Measurements from ENCODE around the gene CSTF1.
A peak's percentile ranks its signal among the peaks of the same experiment; 100 is the strongest.

The CSTF1 gene

DNA sequence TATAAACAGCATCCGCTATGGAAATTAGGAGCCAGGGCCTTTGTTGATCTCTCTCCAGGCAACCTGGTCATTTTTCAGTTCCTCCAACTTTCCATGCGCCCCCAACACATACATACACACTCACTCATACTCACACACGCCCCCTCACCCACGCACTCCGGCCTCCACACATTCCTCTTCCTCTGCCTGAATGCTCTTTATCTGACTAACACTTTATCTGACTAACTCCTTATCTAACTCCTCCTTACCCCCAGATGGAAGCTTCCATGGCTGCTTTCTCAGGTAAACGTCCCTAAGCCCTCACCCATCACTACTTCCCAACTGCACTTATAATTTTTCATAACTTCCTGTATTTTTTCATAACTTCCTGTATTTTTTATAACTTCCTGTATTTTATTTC is 37.1 kb downstream of the CSTF1 start:
- peak; percentile 83 for DNase-seq (ENCODE audit: low read depth)

DNA sequence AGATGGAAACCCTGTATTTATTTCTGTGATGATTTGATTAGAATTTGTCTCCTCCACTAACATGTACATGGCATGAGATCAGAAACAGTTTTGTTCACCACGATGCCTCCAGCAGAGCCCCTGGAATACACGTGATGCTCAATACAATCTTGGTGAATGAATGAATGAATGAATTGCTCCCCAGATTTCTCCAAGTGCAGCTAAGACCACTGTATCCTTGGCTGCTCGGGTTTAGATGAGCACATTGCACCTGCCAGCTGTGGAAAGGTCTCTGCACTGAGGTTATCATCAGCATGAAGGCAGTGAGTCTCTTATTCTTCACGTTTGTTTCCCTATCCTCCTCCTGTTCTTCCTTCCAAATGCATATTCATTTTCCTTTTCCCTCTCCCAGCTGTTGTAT is 37.5 kb downstream of the CSTF1 start:
- DNase-seq (ENCODE audit: low read depth) = no peak

DNA sequence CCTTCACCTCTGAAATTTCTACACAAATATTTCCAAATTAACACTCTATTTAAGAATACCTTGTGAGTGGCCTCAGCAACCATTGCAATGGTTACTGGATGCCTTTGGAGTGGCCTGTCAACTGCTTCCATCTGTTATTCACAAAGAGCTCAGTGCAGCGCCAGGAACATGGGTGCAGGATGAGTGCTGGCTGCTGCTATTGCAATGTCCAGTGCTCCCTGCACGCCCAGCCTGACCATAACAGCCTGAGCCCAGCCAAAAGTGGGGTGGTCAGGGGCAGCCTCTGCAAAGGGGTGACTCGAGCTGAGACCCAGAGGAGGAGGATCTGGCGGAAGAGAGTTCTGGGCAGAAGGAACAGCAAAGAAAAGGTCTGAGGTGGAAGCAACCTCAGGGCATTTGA is 38.0 kb downstream of the CSTF1 start:
- DNase-seq (ENCODE audit: low read depth) = no peak

DNA sequence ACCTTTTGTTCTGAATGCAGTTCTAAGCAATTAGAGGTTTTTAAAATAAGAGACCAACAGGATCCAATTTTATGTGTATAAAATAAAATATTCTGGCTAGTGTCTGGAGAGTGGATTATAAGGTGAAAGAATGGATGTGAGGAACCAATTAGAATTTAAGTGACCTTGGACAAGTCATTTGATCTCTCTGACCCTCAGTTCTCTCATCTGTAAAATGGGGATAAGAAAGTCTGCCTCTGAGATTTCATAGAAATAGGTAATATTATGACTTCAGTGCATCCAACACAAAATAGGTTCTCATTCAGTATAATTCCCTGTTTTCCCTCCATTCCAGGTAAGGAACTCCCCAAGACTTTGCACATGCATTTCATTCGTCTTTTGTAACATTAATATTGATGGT is 38.5 kb downstream of the CSTF1 start:
- DNase-seq (ENCODE audit: low read depth) = no peak

DNA sequence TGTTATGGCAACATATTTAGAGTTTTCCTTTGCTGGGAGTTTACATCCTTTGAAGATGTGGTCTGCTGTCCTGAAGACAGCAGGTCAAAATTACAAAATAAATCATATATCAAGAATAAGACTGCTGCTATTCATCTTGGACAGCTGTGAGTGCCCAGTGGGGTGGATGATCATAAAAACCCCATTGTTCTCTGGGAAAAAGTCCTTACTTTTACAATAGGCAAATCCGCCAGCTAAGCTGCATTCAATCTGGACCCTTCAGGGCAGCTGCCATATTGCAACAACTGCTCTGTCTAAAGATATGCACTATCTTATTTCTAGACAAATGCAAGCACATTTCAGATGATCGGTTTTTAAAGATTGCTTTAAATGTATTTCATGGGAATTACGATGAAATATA is 39.0 kb downstream of the CSTF1 start:
- no peak for DNase-seq (ENCODE audit: low read depth)

DNA sequence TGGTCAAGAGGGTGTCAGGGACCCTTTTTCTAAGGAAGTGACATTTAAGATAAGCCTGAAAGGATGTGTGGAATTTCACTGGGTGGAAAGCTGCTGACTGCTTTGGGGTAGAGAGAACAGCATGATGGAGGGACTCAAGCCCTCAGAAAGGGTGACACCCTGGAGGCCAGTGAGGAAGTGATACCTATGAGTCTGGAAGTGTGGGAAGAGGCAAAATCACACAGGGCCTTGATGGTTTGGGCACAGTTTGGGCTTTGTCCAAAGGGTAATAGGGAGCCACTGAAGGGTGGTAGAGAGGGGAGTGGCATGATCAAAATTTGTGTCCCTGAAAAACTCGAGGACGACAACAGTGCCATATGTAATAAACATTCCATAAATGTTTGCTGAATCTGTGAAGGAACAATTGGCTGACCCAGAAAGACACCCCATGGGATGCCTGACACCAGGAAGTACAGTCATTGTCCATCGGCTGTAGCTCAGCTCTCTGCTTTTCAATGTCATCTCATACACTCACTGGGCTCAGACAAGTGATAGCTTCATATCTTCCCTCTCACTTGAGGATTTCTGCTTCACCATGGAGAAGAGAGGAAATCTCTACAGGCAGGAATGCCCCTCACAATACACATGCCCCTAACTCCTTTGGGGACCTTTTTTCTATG is 40.9 kb downstream of the CSTF1 start:
- peak; percentile 53 for DNase-seq (ENCODE audit: low read depth)

DNA sequence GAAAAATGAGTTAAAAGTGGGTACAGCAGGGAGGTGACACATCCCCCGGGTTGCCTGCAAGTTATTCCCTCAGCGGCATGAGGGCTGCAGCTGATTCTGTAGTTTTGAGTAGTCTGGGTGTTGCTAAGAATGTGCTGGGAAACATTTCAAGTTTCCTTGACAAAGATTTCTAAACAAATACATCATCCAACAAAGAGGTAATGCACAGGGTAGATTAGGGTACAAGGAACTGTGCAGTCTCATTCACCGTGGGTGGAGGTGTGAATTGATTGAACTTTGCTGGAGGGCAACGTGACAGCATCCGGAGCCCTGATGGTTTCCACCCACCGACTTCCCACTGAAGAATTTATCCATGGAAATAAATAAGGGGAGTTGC is 41.4 kb downstream of the CSTF1 start:
- peak; percentile 73 for DNase-seq (ENCODE audit: low read depth)

DNA sequence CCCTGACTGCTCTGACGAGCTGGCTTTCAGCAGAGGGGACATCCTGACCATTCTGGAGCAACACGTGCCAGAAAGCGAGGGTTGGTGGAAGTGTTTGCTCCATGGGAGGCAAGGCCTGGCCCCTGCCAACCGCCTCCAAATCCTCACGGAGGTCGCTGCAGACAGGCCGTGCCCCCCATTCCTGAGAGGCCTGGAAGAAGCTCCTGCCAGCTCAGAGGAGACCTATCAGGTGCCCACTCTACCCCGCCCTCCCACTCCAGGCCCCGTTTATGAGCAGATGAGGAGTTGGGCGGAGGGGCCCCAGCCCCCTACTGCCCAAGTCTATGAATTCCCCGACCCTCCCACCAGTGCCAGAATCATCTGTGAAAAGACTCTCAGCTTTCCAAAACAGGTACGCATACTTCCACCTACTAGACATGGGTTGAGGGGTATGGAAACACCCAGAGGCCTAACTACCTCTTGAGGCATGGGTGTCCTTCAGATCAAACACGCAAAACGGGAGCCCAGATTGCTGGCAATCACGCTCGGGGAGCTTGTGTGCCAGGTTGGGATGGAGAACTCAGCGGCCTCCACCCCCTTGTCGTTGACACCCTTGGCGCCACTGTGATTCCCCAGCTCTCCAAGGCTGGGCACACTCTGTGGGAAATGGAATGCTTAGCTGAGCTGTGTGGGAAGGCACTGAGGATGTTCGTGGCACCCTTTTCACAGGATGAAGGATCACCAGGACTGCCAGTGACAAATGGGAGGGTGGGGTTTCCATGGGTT is 44.9 kb downstream of the CSTF1 start:
- no peak for DNase-seq (ENCODE audit: low read depth)

DNA sequence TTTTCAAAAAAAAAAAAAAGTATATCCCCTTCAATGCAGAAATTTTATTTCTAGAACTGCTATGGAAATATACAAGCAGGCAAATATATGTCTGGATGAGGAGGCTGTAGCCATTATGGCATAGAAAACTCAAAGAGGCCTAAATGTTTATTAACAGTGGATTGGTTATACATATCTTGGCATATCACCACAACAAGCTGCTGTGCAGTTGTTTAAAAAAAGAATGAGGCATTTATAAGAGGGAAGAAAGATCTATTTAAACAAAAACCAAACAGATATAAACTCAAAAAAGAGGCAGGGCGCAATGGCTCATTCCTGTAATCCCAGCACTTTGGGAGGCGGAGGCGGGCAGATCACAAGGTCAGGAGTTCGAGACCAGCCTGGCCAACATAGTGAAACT is 45.8 kb downstream of the CSTF1 start:
- DNase-seq (ENCODE audit: low read depth) = no peak

DNA sequence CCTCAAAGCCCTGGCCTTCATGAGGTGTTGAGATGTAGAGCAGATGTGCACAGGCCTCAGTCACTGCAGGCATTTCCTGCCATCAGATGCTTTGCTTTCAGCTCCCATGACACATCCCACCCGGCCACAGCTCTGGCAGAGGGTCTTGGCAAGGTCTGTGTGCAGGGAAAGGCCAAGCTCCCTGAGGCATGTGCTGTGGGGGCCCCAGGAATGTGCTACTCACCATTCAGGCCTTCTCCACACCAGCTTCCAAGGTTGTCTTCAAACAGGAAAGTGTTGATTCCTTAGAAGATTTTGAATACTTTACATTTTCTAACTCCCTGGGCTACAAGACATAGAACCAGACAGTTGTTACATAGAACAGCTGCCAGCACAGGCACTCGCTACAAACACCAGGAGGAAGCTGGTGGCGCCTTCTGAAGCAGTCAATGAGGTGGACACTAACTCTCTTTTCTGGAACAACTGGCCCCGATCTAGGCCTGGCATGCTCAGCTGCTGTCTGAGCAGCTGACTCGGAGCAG is 47.4 kb downstream of the CSTF1 start:
- DNase-seq (ENCODE audit: low read depth) = peak; percentile 100

DNA sequence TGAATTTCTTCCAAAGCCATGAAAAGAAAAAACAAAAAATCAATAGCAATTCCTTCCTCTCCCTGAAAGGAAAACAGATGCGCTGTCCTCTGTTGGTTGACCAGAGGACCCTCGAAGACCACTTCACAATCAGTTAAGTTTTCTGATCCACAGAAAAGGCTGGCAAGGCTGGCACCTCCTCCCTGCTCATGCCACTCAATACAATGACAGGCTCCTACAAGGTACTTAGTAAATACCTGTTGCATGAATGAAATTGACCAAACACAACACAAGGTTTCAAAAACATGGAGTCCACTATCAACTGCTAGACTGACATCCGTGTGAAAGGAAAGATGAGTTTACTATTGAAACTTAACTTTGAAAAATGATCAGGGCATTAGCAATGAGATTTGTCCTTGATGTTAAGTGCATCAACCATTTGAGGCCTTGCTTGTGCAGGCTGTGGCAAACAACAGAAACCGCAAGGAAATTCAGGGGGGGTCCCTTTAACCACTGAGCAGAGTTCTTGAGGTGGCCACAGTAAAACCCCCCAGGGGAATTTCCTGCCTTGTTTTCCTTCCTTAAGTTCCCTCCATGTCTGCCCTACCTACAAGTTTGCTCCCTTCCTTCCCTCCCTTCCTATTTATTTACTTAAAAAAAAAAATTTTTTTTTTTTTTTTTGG is 48.0 kb downstream of the CSTF1 start:
- peak; percentile 46 for DNase-seq (ENCODE audit: low read depth)

DNA sequence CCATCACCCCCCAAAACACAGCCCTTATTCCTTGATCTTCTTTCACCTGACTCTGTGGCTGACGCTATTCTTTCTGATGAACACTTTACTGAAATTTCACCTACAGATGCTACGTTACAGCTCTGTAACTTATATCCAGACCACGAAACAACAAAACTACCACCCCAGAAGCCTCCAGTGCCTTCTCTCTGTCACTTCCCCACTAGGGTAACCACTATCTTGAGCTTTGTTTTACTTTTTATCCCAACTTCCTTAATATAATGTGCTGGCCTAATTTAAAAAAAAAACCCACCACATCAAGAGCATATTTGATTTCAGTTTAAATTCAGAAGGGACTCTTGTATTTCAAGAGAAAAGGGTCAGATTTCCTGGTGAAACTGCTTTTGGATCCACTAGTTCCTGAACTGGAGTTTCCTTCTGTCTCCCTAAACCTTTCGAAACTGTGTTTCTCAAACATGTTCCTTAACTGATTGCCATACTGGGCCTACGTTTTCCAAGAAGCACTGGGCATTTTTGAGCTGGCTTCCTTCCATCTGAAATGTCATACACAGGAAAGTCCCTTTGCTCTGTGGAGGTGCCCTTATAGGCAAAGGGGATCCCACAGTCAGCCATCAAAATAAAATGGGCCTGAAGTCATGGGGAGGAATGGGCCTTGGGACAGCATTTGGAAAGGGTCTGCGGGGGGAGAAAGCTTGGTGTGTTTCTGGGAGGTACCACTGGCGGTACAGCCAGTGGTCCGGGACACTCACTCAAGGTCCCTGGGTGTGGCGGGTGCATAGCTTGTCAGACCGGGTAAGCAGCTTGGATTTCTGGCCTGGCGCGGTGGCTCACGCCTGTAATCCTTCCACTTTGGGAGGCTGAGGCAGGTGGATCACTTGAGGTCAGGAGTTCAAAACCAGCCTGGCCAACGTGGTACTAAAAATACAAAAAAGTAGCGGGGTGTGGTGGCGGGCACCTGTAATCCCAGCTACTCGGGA is 50.2 kb downstream of the CSTF1 start:
- DNase-seq (ENCODE audit: low read depth) = peak; percentile 17

DNA sequence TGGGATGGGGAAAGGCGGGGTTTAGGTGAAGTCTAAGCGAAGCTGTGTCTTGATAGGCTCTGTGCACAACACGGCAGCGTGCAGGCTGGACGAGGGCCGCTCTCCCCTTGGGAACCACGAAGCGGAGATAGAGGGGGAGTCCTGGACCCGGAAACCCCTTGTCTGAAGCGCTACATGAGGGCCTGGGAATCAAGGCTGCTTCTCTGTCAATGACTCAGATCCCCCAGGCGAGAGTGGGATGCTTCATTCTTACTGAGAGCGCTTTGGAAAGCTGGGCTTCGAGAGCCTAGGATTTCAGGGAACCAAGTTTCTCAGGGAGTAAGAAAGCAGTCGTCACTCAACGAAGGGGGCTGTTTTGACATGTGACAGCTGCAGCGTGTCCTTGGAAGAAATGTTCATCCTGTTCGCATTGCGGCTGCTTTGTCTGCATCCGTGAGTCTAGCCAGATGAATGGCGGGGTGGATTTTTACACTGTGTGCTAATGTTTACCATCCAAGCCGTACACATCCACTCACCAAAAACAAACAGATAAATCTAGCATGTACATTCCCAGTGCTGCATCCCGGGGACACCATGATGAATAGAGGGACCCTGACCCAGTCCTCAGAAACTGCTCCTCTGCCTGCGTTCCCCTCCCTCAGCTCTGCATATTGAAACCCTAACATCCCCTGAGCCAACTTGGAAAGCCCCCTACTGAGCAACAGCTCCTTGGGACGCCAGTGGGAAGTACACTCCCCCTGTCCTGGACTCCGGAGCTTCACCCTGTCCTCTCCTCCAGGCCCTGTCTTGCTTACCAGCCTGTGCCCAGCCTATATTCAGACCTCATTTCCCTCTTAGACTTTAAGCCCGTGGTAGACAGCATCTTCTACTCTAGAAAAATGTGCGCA is 51.5 kb downstream of the CSTF1 start:
- DNase-seq (ENCODE audit: low read depth) = no peak

DNA sequence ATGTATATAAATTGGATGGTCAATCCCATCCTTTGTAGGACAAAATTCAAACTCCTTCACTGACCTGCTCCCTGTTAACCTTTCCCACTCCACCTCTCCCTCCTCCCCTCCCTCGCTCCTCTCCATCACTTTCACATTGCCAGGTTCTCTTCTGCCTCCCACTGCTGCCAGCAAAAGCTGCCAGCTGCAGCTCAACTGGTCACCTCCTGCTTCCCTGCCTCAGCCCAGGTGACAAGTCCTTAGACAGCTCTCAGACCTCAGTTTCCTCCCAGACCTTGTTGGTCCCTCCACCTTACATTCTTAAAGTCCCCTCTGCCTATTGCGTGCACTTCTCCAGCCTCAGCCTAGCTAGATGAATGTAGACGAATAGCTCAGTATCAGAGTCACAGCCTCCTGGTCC is 52.7 kb downstream of the CSTF1 start:
- DNase-seq (ENCODE audit: low read depth) = no peak

DNA sequence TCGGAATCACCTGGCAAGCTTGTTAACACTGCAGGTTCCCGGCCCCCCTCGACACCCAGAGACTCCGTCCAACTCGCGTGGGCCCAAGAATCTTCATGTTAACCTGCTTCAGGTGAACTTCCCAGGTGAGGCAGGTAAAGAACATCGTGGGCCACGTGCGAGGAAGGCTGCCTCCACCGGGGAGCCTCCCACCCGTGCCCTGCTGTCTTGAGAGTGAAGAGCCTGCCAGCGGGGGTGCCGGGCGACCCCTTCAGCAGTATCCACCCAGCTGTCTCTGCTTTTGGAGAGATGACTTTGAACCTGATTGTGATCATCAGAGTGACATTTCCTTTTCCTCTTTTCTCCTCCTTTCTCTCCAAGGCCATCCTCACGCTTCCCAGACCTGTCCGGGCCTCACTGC is 53.1 kb downstream of the CSTF1 start:
- no peak for DNase-seq (ENCODE audit: low read depth)

DNA sequence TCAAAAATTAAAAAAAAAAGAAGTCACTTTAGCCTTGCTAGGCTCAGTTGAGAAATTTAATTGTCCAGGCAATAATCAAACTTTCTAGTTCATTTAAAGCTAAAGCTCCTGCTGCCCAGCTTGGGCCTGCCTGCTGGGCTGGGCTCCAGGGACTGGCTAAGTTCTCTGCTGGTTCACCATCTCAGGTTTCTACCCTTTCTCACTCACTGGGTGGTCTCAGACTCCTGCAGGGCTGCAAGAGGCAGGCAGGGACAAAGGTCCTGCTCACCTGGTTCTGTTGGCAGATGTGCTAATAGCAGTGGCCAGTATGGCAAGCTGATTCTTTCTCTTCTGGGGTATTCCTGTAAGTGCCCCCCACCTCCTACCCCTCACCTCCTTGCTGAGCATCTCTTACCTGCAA is 54.8 kb downstream of the CSTF1 start:
- DNase-seq (ENCODE audit: low read depth) = no peak

DNA sequence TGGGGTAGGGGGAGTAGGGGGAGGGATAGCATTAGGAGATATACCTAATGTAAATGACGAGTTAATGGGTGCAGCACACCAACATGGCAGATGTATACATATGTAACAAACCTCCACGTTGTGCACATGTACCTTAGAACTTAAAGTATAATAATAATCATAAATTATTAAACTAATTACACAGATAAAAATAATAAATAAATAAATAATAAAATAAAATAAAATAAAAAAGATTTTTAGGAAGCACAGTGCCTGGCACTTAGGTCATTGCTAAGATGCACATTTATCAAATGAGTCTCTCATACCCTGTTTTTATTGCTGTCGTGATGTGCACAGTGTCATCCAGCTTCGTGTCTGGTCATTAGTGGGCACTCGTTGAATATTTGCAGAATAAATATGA is 57.0 kb downstream of the CSTF1 start:
- no peak for DNase-seq (ENCODE audit: low read depth)

DNA sequence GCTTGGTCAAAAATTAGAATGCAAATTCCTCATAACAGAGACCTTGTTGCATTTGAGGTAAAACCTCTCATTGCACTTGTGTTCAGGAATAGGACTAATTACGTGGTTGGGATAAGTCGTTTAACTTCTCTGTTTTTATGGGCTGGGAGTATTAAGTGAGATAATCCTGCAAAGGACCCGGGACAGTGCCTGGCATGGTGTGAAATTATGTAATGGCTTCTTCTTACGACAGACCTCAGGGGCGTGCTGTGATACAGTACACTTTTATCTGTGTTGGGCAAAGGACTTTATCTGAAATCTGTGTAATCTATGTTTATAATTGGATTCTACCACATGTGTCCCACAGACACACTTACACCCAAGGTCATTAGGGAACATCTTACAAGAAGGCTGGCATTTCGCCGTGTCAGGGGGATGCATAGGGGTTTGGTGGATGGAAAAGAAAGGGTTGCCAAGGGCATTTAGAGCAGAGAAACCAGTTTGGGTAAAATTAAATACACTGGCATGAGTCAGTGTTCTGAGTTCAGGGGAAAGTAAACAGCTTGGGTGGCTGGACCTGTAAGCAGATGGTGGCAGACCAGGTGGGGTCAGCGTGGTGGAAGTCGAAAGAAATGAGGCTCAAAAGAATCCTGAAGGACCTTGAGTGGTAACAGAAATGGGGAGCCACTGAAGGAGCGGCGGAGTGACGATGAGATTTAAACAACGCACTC is 58.8 kb downstream of the CSTF1 start:
- DNase-seq (ENCODE audit: low read depth) = no peak

DNA sequence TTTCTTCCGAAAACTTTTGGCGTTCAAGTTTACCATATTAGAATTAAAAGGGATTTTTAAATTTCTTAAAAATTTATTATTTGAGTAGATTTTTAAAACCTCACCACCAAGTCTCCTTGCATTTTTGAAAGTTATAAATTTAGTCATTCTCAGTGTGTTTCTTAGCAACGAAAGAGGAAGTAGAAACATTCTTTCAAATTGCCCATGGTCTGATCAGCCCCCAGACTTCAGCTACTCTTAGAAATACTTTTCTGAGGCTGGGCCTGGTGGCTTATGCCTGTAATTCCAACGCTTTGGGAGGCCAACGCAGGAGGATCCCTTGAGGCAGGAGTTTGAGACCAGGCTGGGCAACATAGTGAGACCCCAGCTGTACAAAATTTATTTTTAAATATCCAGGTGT is 60.9 kb downstream of the CSTF1 start:
- no peak for DNase-seq (ENCODE audit: low read depth)

DNA sequence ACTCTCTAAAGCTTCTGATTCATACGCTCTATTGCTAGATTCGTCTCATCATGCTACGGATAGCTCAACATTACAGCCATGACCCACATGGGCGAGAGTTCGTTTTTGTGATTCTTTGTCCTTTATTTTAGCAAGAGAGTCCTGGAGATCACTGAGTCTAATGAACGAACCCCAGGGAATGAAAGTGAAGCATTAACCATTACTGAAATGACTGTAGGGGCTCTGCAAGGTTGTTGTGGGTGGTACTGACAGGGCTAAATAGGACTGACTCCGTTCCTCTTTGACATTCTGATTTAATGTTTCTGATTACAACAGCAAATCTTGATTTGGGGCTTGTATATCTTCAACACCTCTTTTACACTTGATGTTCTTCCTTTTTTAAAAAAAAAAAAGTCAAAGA is 62.3 kb downstream of the CSTF1 start:
- no peak for DNase-seq (ENCODE audit: low read depth)
